ENCODE results near the gene SHLD2. TPM values are rescaled to one million over a fixed set of nuclear protein-coding genes. Genes with fewer than 3 reads are reported as not detected.
"Not testable (repeated sequence)": the region's sequence is repeated elsewhere in the genome, so short reads cannot be mapped to it uniquely, and the experiment has no call there.

The SHLD2 gene
- total RNA-seq, 1 donor from 2014 or later = 39.9 TPM

DNA sequence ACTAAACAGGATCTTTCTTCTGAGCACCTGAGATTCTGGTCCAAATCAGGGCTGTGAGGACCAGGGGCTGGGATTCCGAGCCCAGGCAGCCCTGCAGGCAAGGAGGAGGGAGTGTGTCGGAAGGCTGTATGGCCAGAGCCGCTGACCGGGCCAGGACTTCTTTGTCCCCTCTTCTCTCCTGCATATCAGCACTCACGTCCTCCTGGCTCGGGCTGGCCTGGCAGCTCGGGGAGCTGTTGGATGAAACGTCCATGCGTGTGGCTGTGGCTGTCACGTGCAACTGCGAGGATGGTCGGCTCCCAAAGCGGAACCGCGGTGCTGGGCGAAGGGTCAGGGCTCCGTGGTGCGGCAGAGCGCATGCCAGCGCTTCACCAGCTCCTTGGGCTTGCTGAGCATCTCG, 118.8 kb downstream of the SHLD2 start:
- DNase-seq (ENCODE audit: low spot score); H3K27ac Mint-ChIP-seq; H3K36me3 Mint-ChIP-seq (ENCODE audit: low read depth); intact Hi-C loops (cut with micrococcal nuclease); H3K9me3 Mint-ChIP-seq; H3K4me3 Mint-ChIP-seq (ENCODE audit: low read depth); H3K27me3 Mint-ChIP-seq (ENCODE audit: low read depth): not testable (repeated sequence)
- peaks cover 14% of the 10 kb centered on the region for H3K4me1 Mint-ChIP-seq (ENCODE audit: low read depth)

DNA sequence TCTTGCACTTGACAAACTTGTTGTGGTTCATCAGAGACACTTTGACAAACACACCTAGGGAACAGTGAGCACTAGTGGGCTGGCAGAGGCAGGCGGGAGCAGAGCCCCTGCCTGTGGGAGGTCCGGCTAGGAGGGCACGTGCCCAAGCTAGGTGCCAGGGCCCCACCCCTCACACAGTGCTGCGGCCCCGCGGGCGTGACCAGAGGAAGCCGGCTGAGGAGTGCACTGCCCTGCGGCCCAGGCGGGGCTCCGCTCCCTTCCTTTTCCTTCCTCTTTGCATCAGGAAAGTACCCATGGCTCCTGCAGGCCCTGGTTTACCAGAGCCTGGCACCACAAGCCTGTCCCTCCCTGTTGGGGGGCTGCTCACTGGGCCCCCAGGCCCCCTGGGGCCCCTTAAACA, 121.1 kb downstream of the SHLD2 start:
- H3K36me3 Mint-ChIP-seq (ENCODE audit: low read depth); H3K27me3 Mint-ChIP-seq (ENCODE audit: low read depth); DNase-seq (ENCODE audit: low spot score); intact Hi-C loops (cut with micrococcal nuclease); H3K4me3 Mint-ChIP-seq (ENCODE audit: low read depth); H3K9me3 Mint-ChIP-seq; H3K27ac Mint-ChIP-seq: not testable (repeated sequence)
- peaks cover 18% of the 10 kb centered on the region for H3K4me1 Mint-ChIP-seq (ENCODE audit: low read depth)

DNA sequence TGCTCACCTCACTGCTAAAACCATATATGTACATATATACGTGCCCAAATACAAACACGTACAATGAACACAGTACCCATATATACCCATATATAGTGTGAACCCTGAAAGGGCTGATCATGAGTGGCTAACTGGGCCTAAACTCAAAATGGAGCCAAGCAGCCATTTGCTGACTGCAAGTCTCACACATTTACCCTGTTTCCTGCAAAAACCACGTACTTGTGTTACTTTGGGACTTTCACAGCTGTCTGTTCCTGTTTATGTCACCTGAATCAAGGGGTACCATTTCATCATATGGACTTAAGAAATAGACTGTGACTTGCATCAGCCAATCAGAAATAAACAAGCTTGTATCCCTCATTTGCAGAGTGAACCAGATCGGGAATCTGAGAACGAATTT, 124.4 kb downstream of the SHLD2 start:
- H3K4me1 Mint-ChIP-seq (ENCODE audit: low read depth); H3K9me3 Mint-ChIP-seq; DNase-seq (ENCODE audit: low spot score); H3K4me3 Mint-ChIP-seq (ENCODE audit: low read depth); H3K27ac Mint-ChIP-seq; H3K36me3 Mint-ChIP-seq (ENCODE audit: low read depth); intact Hi-C loops (cut with micrococcal nuclease); H3K27me3 Mint-ChIP-seq (ENCODE audit: low read depth): not testable (repeated sequence)

DNA sequence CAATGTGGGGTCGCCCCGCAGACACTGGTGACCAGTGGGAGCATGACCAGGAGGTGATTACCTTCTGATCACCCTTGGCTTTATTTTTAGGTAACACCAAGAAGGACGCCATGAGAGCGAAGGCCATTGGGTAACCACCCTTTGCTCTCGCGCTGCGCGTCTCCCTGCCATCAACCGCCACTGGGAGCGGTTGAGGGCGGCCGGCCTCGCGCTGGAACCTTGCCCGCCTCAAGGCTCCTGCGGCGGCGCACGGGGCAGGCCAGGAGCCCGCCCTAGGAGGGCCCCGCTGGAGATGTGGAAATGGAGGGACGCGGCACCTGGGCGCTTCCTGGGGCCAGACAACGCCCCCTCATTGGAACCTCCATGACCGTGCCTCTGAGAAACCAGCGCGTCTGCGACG, 127.8 kb downstream of the SHLD2 start:
- H3K9me3 Mint-ChIP-seq; H3K4me1 Mint-ChIP-seq (ENCODE audit: low read depth); DNase-seq (ENCODE audit: low spot score); H3K27ac Mint-ChIP-seq; H3K4me3 Mint-ChIP-seq (ENCODE audit: low read depth); intact Hi-C loops (cut with micrococcal nuclease); H3K36me3 Mint-ChIP-seq (ENCODE audit: low read depth); H3K27me3 Mint-ChIP-seq (ENCODE audit: low read depth): not testable (repeated sequence)

DNA sequence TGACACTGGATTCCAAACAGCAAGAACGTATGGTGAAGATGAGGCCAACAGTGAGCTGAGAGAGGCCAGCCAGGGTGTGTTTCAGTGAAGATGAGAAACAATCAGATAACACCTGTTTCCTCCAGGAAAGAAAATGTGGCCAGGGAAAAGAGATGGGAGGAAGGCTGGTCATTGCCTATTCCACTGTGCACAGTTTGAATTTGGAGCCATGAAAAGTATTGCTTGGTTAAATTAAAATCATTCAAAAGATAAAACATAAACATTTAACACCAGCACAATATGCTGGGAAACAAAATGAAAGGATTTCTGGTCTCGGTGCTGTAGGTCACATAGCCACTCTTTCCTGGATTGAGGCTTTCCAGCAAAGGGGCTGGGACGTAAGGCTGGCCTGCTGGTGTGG, 130.1 kb downstream of the SHLD2 start, which contains the start of gene NUTM2A:
Gene NUTM2A, plus strand, starts transcription at position 301 of the 400 bp plus-strand sequence. CDS start 383 bp downstream, outside the sequence.
- DNase-seq (ENCODE audit: low spot score); H3K9me3 Mint-ChIP-seq; H3K27me3 Mint-ChIP-seq (ENCODE audit: low read depth); intact Hi-C loops (cut with micrococcal nuclease); H3K4me1 Mint-ChIP-seq (ENCODE audit: low read depth); H3K4me3 Mint-ChIP-seq (ENCODE audit: low read depth); H3K27ac Mint-ChIP-seq; H3K36me3 Mint-ChIP-seq (ENCODE audit: low read depth): not testable (repeated sequence)

DNA sequence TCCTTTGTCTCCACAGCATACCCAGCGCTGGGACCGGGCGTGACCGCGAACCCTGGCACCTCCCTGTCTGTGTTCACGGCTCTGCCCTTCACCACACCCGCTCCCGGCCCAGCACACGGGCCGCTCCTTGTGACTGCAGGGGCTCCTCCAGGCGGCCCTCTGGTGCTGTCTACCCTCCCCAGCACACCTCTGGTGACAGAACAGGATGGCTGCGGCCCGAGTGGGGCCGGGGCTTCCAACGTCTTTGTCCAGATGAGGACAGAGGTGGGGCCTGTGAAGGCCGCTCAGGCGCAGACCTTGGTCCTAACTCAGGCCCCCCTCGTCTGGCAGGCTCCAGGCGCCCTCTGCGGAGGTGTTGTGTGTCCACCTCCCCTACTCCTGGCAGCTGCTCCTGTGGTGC, 133.2 kb downstream of the SHLD2 start:
- H3K27ac Mint-ChIP-seq; H3K4me1 Mint-ChIP-seq (ENCODE audit: low read depth); H3K27me3 Mint-ChIP-seq (ENCODE audit: low read depth); H3K4me3 Mint-ChIP-seq (ENCODE audit: low read depth); DNase-seq (ENCODE audit: low spot score); H3K36me3 Mint-ChIP-seq (ENCODE audit: low read depth); H3K9me3 Mint-ChIP-seq; intact Hi-C loops (cut with micrococcal nuclease): not testable (repeated sequence)

DNA sequence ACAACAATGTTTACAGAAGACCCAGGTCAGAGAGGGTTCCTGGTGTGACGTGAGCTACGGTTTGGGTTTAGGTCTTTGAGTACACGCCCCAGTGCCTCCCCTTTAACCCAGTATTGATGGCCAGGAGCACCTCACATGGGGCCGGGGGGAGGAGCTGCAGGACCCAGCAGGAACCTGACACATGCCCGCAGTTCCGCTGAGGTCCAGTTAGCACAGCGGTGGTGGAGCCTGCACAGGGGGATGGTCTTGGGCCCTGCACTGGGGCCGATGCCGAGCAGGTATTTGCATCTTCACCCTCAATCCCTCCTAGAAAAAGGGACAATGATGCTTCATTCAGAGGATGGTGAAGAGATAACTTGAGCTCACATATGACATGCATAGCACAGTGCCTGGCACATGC, 134.2 kb downstream of the SHLD2 start:
- H3K27ac Mint-ChIP-seq; H3K27me3 Mint-ChIP-seq (ENCODE audit: low read depth); H3K4me1 Mint-ChIP-seq (ENCODE audit: low read depth); H3K9me3 Mint-ChIP-seq; intact Hi-C loops (cut with micrococcal nuclease); H3K36me3 Mint-ChIP-seq (ENCODE audit: low read depth); DNase-seq (ENCODE audit: low spot score); H3K4me3 Mint-ChIP-seq (ENCODE audit: low read depth): not testable (repeated sequence)

DNA sequence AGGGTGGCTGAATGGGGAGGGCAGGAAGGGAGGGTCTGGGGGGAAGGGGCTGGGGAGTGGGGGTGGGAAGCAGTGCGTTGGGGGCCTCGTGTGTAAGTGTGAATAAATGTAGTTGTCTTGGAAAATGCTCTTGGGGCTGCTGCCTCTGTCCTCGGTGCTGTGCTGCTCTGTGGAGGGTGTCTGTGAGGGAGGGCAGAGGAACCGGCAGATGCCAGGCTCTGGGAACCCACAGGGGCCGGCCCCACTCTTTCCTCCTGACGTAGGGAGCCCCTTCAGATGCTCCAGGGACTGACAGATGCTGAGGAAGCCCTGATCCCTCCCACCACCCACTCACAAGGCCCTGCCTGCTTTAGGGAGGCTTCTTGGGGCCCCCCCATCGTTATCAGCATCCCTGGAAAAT, 139.8 kb downstream of the SHLD2 start:
- H3K36me3 Mint-ChIP-seq (ENCODE audit: low read depth) = not testable (repeated sequence)

DNA sequence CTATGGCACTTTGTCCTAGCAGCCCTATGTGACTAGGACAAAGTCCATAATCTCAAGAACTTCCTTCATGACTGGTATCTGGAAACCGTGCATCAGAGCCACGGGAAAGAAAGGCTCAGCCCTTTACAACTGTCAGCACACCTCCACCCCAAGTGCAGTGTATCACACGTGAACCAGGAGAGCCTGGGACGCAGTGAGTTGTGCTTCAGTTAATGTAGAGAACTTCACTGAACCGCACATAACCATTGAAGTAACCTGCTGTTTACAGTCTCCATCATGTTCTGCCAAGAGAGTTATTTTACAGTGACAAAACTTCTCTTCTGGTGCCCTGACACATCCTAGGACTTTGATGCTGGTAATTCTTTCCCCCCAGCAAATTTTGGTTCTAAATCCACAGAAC, 142.2 kb downstream of the SHLD2 start:
- H3K9me3 Mint-ChIP-seq; H3K4me3 Mint-ChIP-seq (ENCODE audit: low read depth); intact Hi-C loops (cut with micrococcal nuclease); H3K27ac Mint-ChIP-seq; H3K36me3 Mint-ChIP-seq (ENCODE audit: low read depth); DNase-seq (ENCODE audit: low spot score); H3K4me1 Mint-ChIP-seq (ENCODE audit: low read depth); H3K27me3 Mint-ChIP-seq (ENCODE audit: low read depth): not testable (repeated sequence)

More for the DNA sequence above, 139.8 kb downstream of the SHLD2 start:
- intact Hi-C loops (cut with micrococcal nuclease); H3K4me1 Mint-ChIP-seq (ENCODE audit: low read depth); DNase-seq (ENCODE audit: low spot score); H3K9me3 Mint-ChIP-seq; H3K27me3 Mint-ChIP-seq (ENCODE audit: low read depth); H3K4me3 Mint-ChIP-seq (ENCODE audit: low read depth); H3K27ac Mint-ChIP-seq: not testable (repeated sequence)

DNA sequence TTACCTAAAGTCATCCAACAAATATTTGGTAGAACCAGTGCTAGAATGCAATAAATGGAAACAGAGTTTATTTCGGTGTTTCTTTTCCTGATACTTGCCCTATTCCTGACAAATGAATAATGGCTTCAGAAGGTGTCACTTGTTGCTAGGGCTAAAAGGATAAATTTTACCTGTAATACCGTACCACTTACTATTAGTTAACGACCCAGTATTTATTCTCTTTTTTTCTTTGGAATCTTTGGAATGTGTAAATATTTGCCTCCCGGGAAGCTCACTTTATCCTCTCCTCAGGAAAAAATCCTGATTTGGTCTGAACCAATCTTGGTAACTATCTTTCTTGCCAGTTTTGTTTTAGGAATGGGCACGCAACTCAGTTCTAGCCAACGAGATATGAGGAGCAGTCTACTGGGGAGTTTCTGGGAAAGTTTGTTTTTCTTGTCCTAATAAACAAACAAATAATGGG, 144.4 kb downstream of the SHLD2 start:
- H3K4me1 Mint-ChIP-seq (ENCODE audit: low read depth); H3K9me3 Mint-ChIP-seq; H3K27ac Mint-ChIP-seq; H3K36me3 Mint-ChIP-seq (ENCODE audit: low read depth); DNase-seq (ENCODE audit: low spot score); intact Hi-C loops (cut with micrococcal nuclease); H3K4me3 Mint-ChIP-seq (ENCODE audit: low read depth); H3K27me3 Mint-ChIP-seq (ENCODE audit: low read depth): not testable (repeated sequence)

Other genes starting within 250 kb of the SHLD2 start
- not detected in 2 replicates for gene MMRN2, start 137.6 kb upstream of the SHLD2 start, total RNA-seq
- gene SNCG, start 136.6 kb upstream of the SHLD2 start, total RNA-seq = not detected in 2 replicates
- gene ADIRF, start 126.7 kb upstream of the SHLD2 start, total RNA-seq = not detected in 2 replicates
- not detected in 2 replicates for gene FAM25A, start 74.9 kb upstream of the SHLD2 start, total RNA-seq
- gene GLUD1, start 363 bp upstream of the SHLD2 start, total RNA-seq = 105 and 109 TPM in 2 replicates
- 0.07 and 0.30 TPM in 2 replicates for gene NUTM2A, start 130.2 kb downstream of the SHLD2 start, total RNA-seq